Cardiac muscle cell (in vitro differentiated cells and primary cell): Measurements from ENCODE around the gene MASTL. TPM values are rescaled to one million over a fixed set of nuclear protein-coding genes. Genes with fewer than 3 reads are reported as not detected.

ENCODE experiments used
- DNase-seq, 2 donors: peaks; one replicate each; pipeline versions ENCODE4 v3.0.0 to v3.0.0-alpha.2; 2010 to 2017; ENCODE audit warnings: low read depth in 1 of 2, low spot score in 1 of 2
- H3K27ac ChIP-seq: fragments of 200-600 bp; sonication (generic); 2 replicates; pipeline ENCODE4 v1.5.1; 2016
- H3K27me3 ChIP-seq: fragments of 200-600 bp; sonication (generic); 2 replicates; pipeline ENCODE4 v1.6.0; 2016; ENCODE audit warnings: control low read depth
- H3K36me3 ChIP-seq: fragments of 200-600 bp; sonication (generic); 2 replicates; pipeline ENCODE4 v1.5.1; 2016; ENCODE audit warnings: control low read depth
- H3K4me1 ChIP-seq: fragments of 200-600 bp; sonication (generic); 2 replicates; pipeline ENCODE4 v1.8.1; 2017; ENCODE audit warnings: low read depth, mild to moderate bottlenecking, mixed run types
- H3K4me3 ChIP-seq: fragments of 200-600 bp; sonication (generic); 2 replicates; pipeline ENCODE4 v1.5.1; 2016; ENCODE audit warnings: mild to moderate bottlenecking
- H3K9me3 ChIP-seq: fragments of 200-600 bp; sonication (generic); 2 replicates; pipeline ENCODE4 v1.5.1; 2017; ENCODE audit warnings: low read depth, mild to moderate bottlenecking, control low read depth
- CTCF ChIP-seq: IDR thresholded peaks from 2 replicates; pipeline ENCODE4 v1.5.1; 2012; ENCODE audit warnings: low read depth, mild to moderate bottlenecking, low read length
- polyA plus RNA-seq: library from polyadenylated mRNA; unstranded; fragments of >200 nt; fragmentation: Nextera tagmentation; extraction: Ambion mirVana; gene quantifications from 2 replicates; pipeline ENCODE4 v1.2.1, GENCODE V29; 2016
- total RNA-seq: library from RNA; depleted of rRNA; stranded (reverse); fragments of >200 nt; gene quantifications from 2 replicates; pipeline ENCODE4 v1.2.3, GENCODE V29; 2016

The MASTL gene
- 11.0 and 13.4 TPM in 2 replicates for total RNA-seq
- 10.8 and 11.3 TPM in 2 replicates for polyA plus RNA-seq

GRCh38 chr10:27155066-27155754 lies at the start of gene MASTL:
Gene MASTL, plus strand, starts transcription at chr10:27155352. Its CDS starts 75 bp downstream, at chr10:27155427.
- H3K27me3 ChIP-seq: no peaks in the 10 kb centered on the region
- no peaks in the 10 kb centered on the region for H3K9me3 ChIP-seq
- DNase-seq: peak; percentile 90 to 96
- peak within 1 kb of the TSS; percentile 98 for H3K27ac ChIP-seq
- H3K4me1 ChIP-seq: peaks cover 11% of the 10 kb centered on the region
- peak within 1 kb of the TSS; percentile 95 for H3K4me3 ChIP-seq
- peaks cover 13% of the 10 kb centered on the region for H3K36me3 ChIP-seq
- no peak for TF ChIP-seq CTCF

- Histone ChIP-seq H3K4me1 (no peaks in the 10 kb centered on the region), H3K27me3 (no peaks in the 10 kb centered on the region), H3K9me3 (no peaks in the 10 kb centered on the region), H3K4me3 (no peak overlapping the region), H3K27ac (no peak overlapping the region), H3K36me3 (peaks cover 28% of the 10 kb centered on the region)
- no peak for DNase-seq
- no peak for TF ChIP-seq CTCF
Observed at GRCh38 chr10:27108165-27108564, 47.0 kb upstream of the MASTL start.

GRCh38 chr10:27134371-27134770 lies 20.8 kb upstream of the MASTL start:
- H3K36me3 ChIP-seq: peaks cover 62% of the 10 kb centered on the region
- H3K9me3 ChIP-seq: no peaks in the 10 kb centered on the region
- H3K27ac ChIP-seq: no peak overlapping the region
- no peak for TF ChIP-seq CTCF
- H3K4me3 ChIP-seq: no peak overlapping the region
- H3K27me3 ChIP-seq: no peaks in the 10 kb centered on the region
- no peaks in the 10 kb centered on the region for H3K4me1 ChIP-seq
- DNase-seq: no peak

- H3K36me3 ChIP-seq: peaks cover 47% of the 10 kb centered on the region
- TF ChIP-seq CTCF: no peak
- no peak overlapping the region for H3K4me3 ChIP-seq
- no peaks in the 10 kb centered on the region for H3K4me1 ChIP-seq
- no peak for DNase-seq
- H3K9me3 ChIP-seq: no peaks in the 10 kb centered on the region
- no peaks in the 10 kb centered on the region for H3K27me3 ChIP-seq
- H3K27ac ChIP-seq: no peak overlapping the region
Observed at GRCh38 chr10:27138277-27138676, 16.9 kb upstream of the MASTL start.

GRCh38 chr10:27143686-27144085 lies 11.5 kb upstream of the MASTL start:
- DNase-seq: no peak
- TF ChIP-seq CTCF: no peak
- Histone ChIP-seq H3K27ac (no peak overlapping the region), H3K36me3 (peaks cover 65% of the 10 kb centered on the region), H3K27me3 (no peaks in the 10 kb centered on the region), H3K4me3 (no peak overlapping the region), H3K9me3 (no peaks in the 10 kb centered on the region), H3K4me1 (no peaks in the 10 kb centered on the region)

- no peak overlapping the region for H3K4me3 ChIP-seq
- no peaks in the 10 kb centered on the region for H3K9me3 ChIP-seq
- no peaks in the 10 kb centered on the region for H3K4me1 ChIP-seq
- DNase-seq: no peak
- H3K27ac ChIP-seq: no peak overlapping the region
- no peak for TF ChIP-seq CTCF
- H3K36me3 ChIP-seq: peaks cover 59% of the 10 kb centered on the region
- no peaks in the 10 kb centered on the region for H3K27me3 ChIP-seq
Observed at GRCh38 chr10:27145937-27146336, 9.2 kb upstream of the MASTL start.
